ENCODE measurements around the gene ARL6IP1.

ARL6IP1 gene

GRCh38 chr16:18832613-18833012 is 31.3 kb upstream of the ARL6IP1 start:
- no peak overlapping the region for H3K4me3 ChIP-seq (IDR thresholded peaks at IDR 0.05; ENCODE audit: insufficient read depth, low read depth, low read length)
- H3K27ac ChIP-seq: no peak overlapping the region
- peaks cover 6% of the 10 kb centered on the region for H3K4me1 ChIP-seq (ENCODE audit: low read depth, poor library complexity, severe bottlenecking)
- H3K9ac ChIP-seq: no peak overlapping the region
- H3K36me3 ChIP-seq (ENCODE audit: insufficient read depth): peaks cover 42% of the 10 kb centered on the region; the same call in 1 of the 2 replicates
- no peaks in the 10 kb centered on the region for H3K27me3 ChIP-seq (ENCODE audit: insufficient read depth, low read depth)
- no peak overlapping the region for H2AFZ ChIP-seq (ENCODE audit: low read depth)
- H3K4me2 ChIP-seq: no peak overlapping the region
- TF ChIP-seq CTCF (conservative IDR thresholded peaks at IDR 0.05; ENCODE audit: low read depth, low read length): no peak
- no peaks in the 10 kb centered on the region for H3K79me2 ChIP-seq (ENCODE audit: insufficient read depth, low read depth)
- H4K20me1 ChIP-seq (ENCODE audit: insufficient read depth): no peaks in the 10 kb centered on the region

- H3K9ac ChIP-seq: no peak overlapping the region
- no peaks in the 10 kb centered on the region for H4K20me1 ChIP-seq (ENCODE audit: insufficient read depth)
- no peak overlapping the region for H3K27ac ChIP-seq
- H3K4me3 ChIP-seq (IDR thresholded peaks at IDR 0.05; ENCODE audit: insufficient read depth, low read depth, low read length): no peak overlapping the region
- H3K27me3 ChIP-seq (ENCODE audit: insufficient read depth, low read depth): no peaks in the 10 kb centered on the region
- H3K4me1 ChIP-seq (ENCODE audit: low read depth, poor library complexity, severe bottlenecking): peaks cover 5% of the 10 kb centered on the region
- TF ChIP-seq CTCF (conservative IDR thresholded peaks at IDR 0.05; ENCODE audit: low read depth, low read length): no peak
- no peaks in the 10 kb centered on the region for H3K79me2 ChIP-seq (ENCODE audit: insufficient read depth, low read depth)
- H3K36me3 ChIP-seq (ENCODE audit: insufficient read depth): peaks cover 36% of the 10 kb centered on the region; the same call in 1 of the 2 replicates
- H3K4me2 ChIP-seq: no peak overlapping the region
- no peak overlapping the region for H2AFZ ChIP-seq (ENCODE audit: low read depth)
These were observed 30.7 kb upstream of the ARL6IP1 start for GRCh38 chr16:18832006-18832405.

GRCh38 chr16:18829251-18829650 is 27.9 kb upstream of the ARL6IP1 start:
- no peak for TF ChIP-seq CTCF (conservative IDR thresholded peaks at IDR 0.05; ENCODE audit: low read depth, low read length)

GRCh38 chr16:18827890-18828289 is 26.5 kb upstream of the ARL6IP1 start:
- H2AFZ ChIP-seq (ENCODE audit: low read depth): no peak overlapping the region
- no peak overlapping the region for H3K9ac ChIP-seq
- no peaks in the 10 kb centered on the region for H4K20me1 ChIP-seq (ENCODE audit: insufficient read depth)
- H3K4me1 ChIP-seq (ENCODE audit: low read depth, poor library complexity, severe bottlenecking): no peaks in the 10 kb centered on the region
- H3K79me2 ChIP-seq (ENCODE audit: insufficient read depth, low read depth): no peaks in the 10 kb centered on the region
- no peak overlapping the region for H3K27ac ChIP-seq
- no peak overlapping the region for H3K4me2 ChIP-seq
- TF ChIP-seq CTCF (conservative IDR thresholded peaks at IDR 0.05; ENCODE audit: low read depth, low read length): no peak
- no peak overlapping the region for H3K4me3 ChIP-seq (IDR thresholded peaks at IDR 0.05; ENCODE audit: insufficient read depth, low read depth, low read length)
- peaks cover 10% of the 10 kb centered on the region; the same call in 1 of the 2 replicates for H3K36me3 ChIP-seq (ENCODE audit: insufficient read depth)
- H3K27me3 ChIP-seq (ENCODE audit: insufficient read depth, low read depth): no peaks in the 10 kb centered on the region

More at GRCh38 chr16:18829251-18829650, 27.9 kb upstream of the ARL6IP1 start:
- no peaks in the 10 kb centered on the region for H3K27me3 ChIP-seq (ENCODE audit: insufficient read depth, low read depth)
- H4K20me1 ChIP-seq (ENCODE audit: insufficient read depth): no peaks in the 10 kb centered on the region
- peaks cover 17% of the 10 kb centered on the region; the same call in 1 of the 2 replicates for H3K36me3 ChIP-seq (ENCODE audit: insufficient read depth)
- H3K4me2 ChIP-seq: no peak overlapping the region
- H3K4me1 ChIP-seq (ENCODE audit: low read depth, poor library complexity, severe bottlenecking): no peaks in the 10 kb centered on the region
- no peaks in the 10 kb centered on the region for H3K79me2 ChIP-seq (ENCODE audit: insufficient read depth, low read depth)
- no peak overlapping the region for H3K27ac ChIP-seq
- no peak overlapping the region for H2AFZ ChIP-seq (ENCODE audit: low read depth)
- no peak overlapping the region for H3K4me3 ChIP-seq (IDR thresholded peaks at IDR 0.05; ENCODE audit: insufficient read depth, low read depth, low read length)
- H3K9ac ChIP-seq: no peak overlapping the region
